A549 (cell line): Measurements from ENCODE around the gene ASXL2. TPM values are rescaled to one million over a fixed set of nuclear protein-coding genes. Genes with fewer than 3 reads are reported as not detected.

ENCODE experiments used
- ATAC-seq, 2 experiments: fragments of 200-7000 bp in 1 of 2; fragments of >200 bp in 1 of 2; cut with Nextera tagmentation in 1 of 2; cut with Tn5 transposase in 1 of 2; 3 replicates each; pipeline versions ENCODE4 v1.8.0 to v1.9.1; 2018 to 2020; ENCODE audit warnings: mild to moderate bottlenecking in 1 of 2, moderate library complexity in 1 of 2
- CTCF ChIA-PET: fragments of 300-600 bp; sonication (Branson Sonifier 250); formaldehyde crosslinking; extraction: SDS; loops from one replicate; lab custom pipeline; 2021; ENCODE audit warnings: antibody characterized with exemption, inconsistent platforms; lab: Yijun Ruan, JAX
- POLR2A ChIA-PET: fragments of 350-600 bp; formaldehyde crosslinking; extraction: SDS; loops from one replicate; lab custom pipeline; 2021; ENCODE audit warnings: antibody characterized with exemption, inconsistent platforms; lab: Yijun Ruan, JAX
- DNase-seq, 2 experiments: peaks; one replicate each; pipeline versions ENCODE4 v3.0.0 to v3.0.0-alpha.2; 2011 to 2016; ENCODE audit warnings: low read depth in 1 of 2, low spot score in 1 of 2
- FAIRE-seq: peaks from 2 replicates; lab custom pipeline; 2011; peaks lifted over from hg19 to GRCh38; lab: Jason Lieb, UNC
- H3K27ac ChIP-seq, 2 experiments: fragments of >200 bp; sonication (Bioruptor Twin); formaldehyde crosslinking; 3 replicates each; pipeline ENCODE4 v1.5.1; 2016 to 2017
- H3K4me1 ChIP-seq: fragments of >200 bp; sonication (Bioruptor Twin); formaldehyde crosslinking; 3 replicates; pipeline ENCODE4 v1.6.1; 2016
- H3K4me2 ChIP-seq: fragments of >200 bp; sonication (Bioruptor Twin); formaldehyde crosslinking; 3 replicates; pipeline ENCODE4 v1.6.1; 2016
- H3K4me3 ChIP-seq: fragments of >200 bp; sonication (Bioruptor Twin); formaldehyde crosslinking; 3 replicates; pipeline ENCODE4 v1.5.1; 2016
- H3K9me3 ChIP-seq: fragments of >200 bp; sonication (Bioruptor Twin); formaldehyde crosslinking; 3 replicates; pipeline ENCODE4 v1.6.1; 2016
- BHLHE40 ChIP-seq: IDR thresholded peaks from 2 replicates; pipeline ENCODE4 v1.6.1; 2012; ENCODE audit warnings: low read depth, low read length, inconsistent platforms
- CHD2 ChIP-seq: fragments of 150-350 bp; IDR thresholded peaks from 2 replicates; pipeline ENCODE4 v1.6.1; 2014; ENCODE audit warnings: low read length; ENCODE audit not compliant: partially characterized antibody
- E2F6 ChIP-seq: IDR thresholded peaks from 2 replicates; pipeline ENCODE4 v1.6.1; 2012; ENCODE audit warnings: low read depth, borderline replicate concordance
- EHF ChIP-seq: fragments of 250-450 bp; sonication (Bioruptor Pico); IDR thresholded peaks from 2 replicates; pipeline ENCODE4 v1.5.0; 2020; ENCODE audit warnings: mild to moderate bottlenecking
- EP300 ChIP-seq, 2 experiments: fragments of >200 bp; sonication (Bioruptor Twin); formaldehyde crosslinking; IDR thresholded peaks; 2 replicates in 1 of 2; 3 replicates in 1 of 2; pipeline ENCODE4 v1.6.1; 2016 to 2017
- ESRRA ChIP-seq: fragments of 150-350 bp; IDR thresholded peaks from 2 replicates; pipeline ENCODE4 v1.6.1; 2014; ENCODE audit warnings: mild to moderate bottlenecking, low read length, borderline replicate concordance
- FOSB ChIP-seq: fragments of 250-450 bp; sonication (Bioruptor Pico); IDR thresholded peaks from 2 replicates; pipeline ENCODE4 v1.5.0; 2020; ENCODE audit warnings: mild to moderate bottlenecking, moderate library complexity
- FOXS1 ChIP-seq: fragments of 250-450 bp; sonication (Bioruptor Pico); IDR thresholded peaks from 2 replicates; pipeline ENCODE4 v1.5.0; 2020; ENCODE audit warnings: mild to moderate bottlenecking, moderate library complexity
- HDAC2 ChIP-seq: fragments of 200-600 bp; sonication (generic); IDR thresholded peaks from 2 replicates; pipeline ENCODE4 v1.6.1; 2016
- HEYL ChIP-seq: fragments of 250-450 bp; sonication (Bioruptor Pico); IDR thresholded peaks from 2 replicates; pipeline ENCODE4 v1.8.0; 2021; ENCODE audit warnings: mild to moderate bottlenecking, moderate library complexity
- HOXA7 ChIP-seq: fragments of 250-450 bp; sonication (Bioruptor Pico); IDR thresholded peaks from 2 replicates; pipeline ENCODE4 v1.5.0; 2020; ENCODE audit warnings: mild to moderate bottlenecking, moderate library complexity
- HOXB5 ChIP-seq: fragments of 250-450 bp; sonication (Bioruptor Pico); IDR thresholded peaks from 2 replicates; pipeline ENCODE4 v1.5.0; 2020; ENCODE audit warnings: mild to moderate bottlenecking, moderate library complexity
- JUN ChIP-seq, 2 experiments: fragments of >200 bp; sonication (Bioruptor Twin); formaldehyde crosslinking; IDR thresholded peaks; 2 replicates in 1 of 2; 3 replicates in 1 of 2; pipeline ENCODE4 v1.6.1; 2016 to 2017
- MAFK ChIP-seq: fragments of 450-650 bp; IDR thresholded peaks from 2 replicates; pipeline ENCODE4 v1.6.1; 2014; ENCODE audit not compliant: partially characterized antibody
- MAX ChIP-seq: IDR thresholded peaks from 2 replicates; pipeline ENCODE4 v1.6.1; 2012
- MAZ ChIP-seq: fragments of 150-350 bp; IDR thresholded peaks from 2 replicates; pipeline ENCODE4 v1.6.1; 2014; ENCODE audit warnings: antibody characterized with exemption, low read depth, low read length, borderline replicate concordance
- MYC ChIP-seq: IDR thresholded peaks from 2 replicates; pipeline ENCODE4 v1.6.1; 2012; ENCODE audit warnings: mild to moderate bottlenecking, inconsistent platforms, low read length, improper control_type of control experiment, borderline replicate concordance
- NFE2L2 ChIP-seq: fragments of 150-350 bp; conservative IDR thresholded peaks from 2 replicates; pipeline ENCODE4 v1.6.1; 2014; ENCODE audit warnings: low read length
- NR3C1 ChIP-seq: fragments of >200 bp; sonication (Bioruptor Twin); formaldehyde crosslinking; IDR thresholded peaks from 3 replicates; pipeline ENCODE4 v1.6.1; 2017
- RAD21 ChIP-seq, 2 experiments: fragments of >200 bp in 1 of 2; sonication (Bioruptor Twin) in 1 of 2; formaldehyde crosslinking in 1 of 2; IDR thresholded peaks in 1 of 2; conservative IDR thresholded peaks in 1 of 2; 2 replicates in 1 of 2; 3 replicates in 1 of 2; pipeline ENCODE4 v1.6.1; 2012 to 2018; ENCODE audit warnings: inconsistent platforms in 1 of 2
- SREBF2 ChIP-seq: fragments of 450-650 bp; IDR thresholded peaks from 2 replicates; pipeline ENCODE4 v1.6.1; 2014; ENCODE audit warnings: mild to moderate bottlenecking, moderate library complexity
- WGBS: methylation state at CpG from one replicate; pipeline ENCODE4 v1.1.6; 2017; ENCODE audit errors: missing lambda C conversion rate; 5-methylcytosine and 5-hydroxymethylcytosine counted together
- polyA plus RNA-seq, 4 experiments: library from polyadenylated mRNA; depleted of rRNA in 3 of 4; stranded (reverse); fragments of >200 nt; fragmentation: RNase III in 1 of 4; extraction: RNeasy Plus Mini Kit Qiagen cat#74134 plus additional on column Dnase treatment in 1 of 4; gene quantifications; 2 replicates in 3 of 4; 3 replicates in 1 of 4; pipeline ENCODE4 v1.2.3, GENCODE V29; 2011 to 2017
- TF ChIP-seq, protein P1 (sequence below): fragments of >200 bp; sonication (Bioruptor Twin); formaldehyde crosslinking; IDR thresholded peaks from 2 replicates; pipeline ENCODE4 v1.6.1; 2016
- TF ChIP-seq, protein P2 (sequence below): IDR thresholded peaks from 2 replicates; pipeline ENCODE4 v1.6.1; 2012
- TF ChIP-seq, protein P3 (sequence below): fragments of 250-450 bp; sonication (Bioruptor Pico); IDR thresholded peaks from 2 replicates; pipeline ENCODE4 v1.5.0; 2020; ENCODE audit warnings: low read depth, mild to moderate bottlenecking, moderate library complexity

The ASXL2 gene
- polyA plus RNA-seq, 2 of the 4 experiments (the other 2 are of a cell fraction), result 10.3 to 26.4 TPM

GRCh38 chr2:25819597-25820039 is 58.7 kb downstream of the ASXL2 start:
- Histone ChIP-seq H3K4me2 (no peak overlapping the region), H3K4me1 (peaks cover 15% of the 10 kb centered on the region; the same call in 2 of the 3 replicates), H3K27ac (no peak overlapping the region), H3K9me3 (no peaks in the 10 kb centered on the region), H3K4me3 (no peak overlapping the region)
- POLR2A ChIA-PET, result no interaction called here
- FAIRE-seq (no peak), ATAC-seq (no peak), DNase-seq (no peak)
- CTCF ChIA-PET, result interaction anchor here (1.3 kb wide), 1 partner anchor 10 kb away, joined by 3 read pairs; no protein-coding TSS in a partner anchor
- TF ChIP-seq MAFK (peak; percentile 73), EP300 (IDR thresholded peaks at IDR 0.05) (no peak)

GRCh38 chr2:25817630-25818029 is 60.7 kb downstream of the ASXL2 start:
- DNase-seq (no peak), FAIRE-seq (no peak), ATAC-seq (no peak)
- no peak overlapping the region for H3K4me2 ChIP-seq
- no peak overlapping the region for H3K27ac ChIP-seq
- H3K9me3 ChIP-seq, result no peaks in the 10 kb centered on the region
- CTCF ChIA-PET, result interaction anchor here (0.6 to 1.4 kb wide), 2 partner anchors 17 to 734 kb away, joined by 3 to 4 read pairs; no protein-coding TSS in a partner anchor
- no peak overlapping the region for H3K4me3 ChIP-seq
- TF ChIP-seq HEYL (no peak), HDAC2 (no peak), ESRRA (no peak), MAZ (no peak), FOXS1 (CRISPR knock-in tag) (no peak), HOXB5 (CRISPR knock-in tag) (no peak), HOXA7 (no peak), E2F6 (no peak), MAX (no peak), FOSB (no peak), CHD2 (no peak), JUN (IDR thresholded peaks at IDR 0.05) (no peak), EHF (no peak), RAD21 (conservative IDR thresholded peaks at IDR 0.05 in 1 of 2, IDR thresholded peaks at IDR 0.05 in 1 of 2) (no peak)
- TF ChIP-seq, protein P1, sequence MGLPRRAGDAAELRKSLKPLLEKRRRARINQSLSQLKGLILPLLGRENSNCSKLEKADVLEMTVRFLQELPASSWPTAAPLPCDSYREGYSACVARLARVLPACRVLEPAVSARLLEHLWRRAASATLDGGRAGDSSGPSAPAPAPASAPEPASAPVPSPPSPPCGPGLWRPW, result no peak
- TF ChIP-seq, protein P2, sequence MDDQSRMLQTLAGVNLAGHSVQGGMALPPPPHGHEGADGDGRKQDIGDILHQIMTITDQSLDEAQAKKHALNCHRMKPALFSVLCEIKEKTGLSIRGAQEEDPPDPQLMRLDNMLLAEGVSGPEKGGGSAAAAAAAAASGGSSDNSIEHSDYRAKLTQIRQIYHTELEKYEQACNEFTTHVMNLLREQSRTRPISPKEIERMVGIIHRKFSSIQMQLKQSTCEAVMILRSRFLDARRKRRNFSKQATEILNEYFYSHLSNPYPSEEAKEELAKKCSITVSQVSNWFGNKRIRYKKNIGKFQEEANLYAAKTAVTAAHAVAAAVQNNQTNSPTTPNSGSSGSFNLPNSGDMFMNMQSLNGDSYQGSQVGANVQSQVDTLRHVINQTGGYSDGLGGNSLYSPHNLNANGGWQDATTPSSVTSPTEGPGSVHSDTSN, result no peak
- POLR2A ChIA-PET, result no interaction called here
- H3K4me1 ChIP-seq, result peaks cover 8% of the 10 kb centered on the region; the same call in 2 of the 3 replicates

DNA sequence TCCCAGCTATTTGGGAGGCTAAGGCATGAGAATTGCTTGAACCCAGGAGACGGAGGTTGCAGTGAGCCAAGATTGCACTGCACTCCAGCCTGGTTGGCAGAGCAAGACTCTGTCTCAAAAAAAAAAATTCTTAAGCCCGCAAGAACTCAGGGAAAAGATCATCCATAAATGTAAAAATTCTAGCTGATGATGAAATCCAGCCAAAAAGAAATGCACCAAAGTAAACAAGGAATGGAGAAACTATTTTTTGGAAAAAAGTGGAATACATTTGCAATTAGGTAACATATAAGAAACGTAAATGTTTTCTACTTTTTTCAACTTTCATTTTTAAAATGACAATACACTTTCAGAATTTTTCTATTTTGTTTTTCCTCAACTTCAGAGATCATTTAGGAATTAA is 61.3 kb downstream of the ASXL2 start:
- DNase-seq (no peak), ATAC-seq (no peak), FAIRE-seq (no peak)
- Histone ChIP-seq H3K27ac (no peak overlapping the region), H3K4me1 (peaks cover 8% of the 10 kb centered on the region; the same call in 2 of the 3 replicates), H3K9me3 (no peaks in the 10 kb centered on the region), H3K4me2 (no peak overlapping the region), H3K4me3 (no peak overlapping the region)
- POLR2A ChIA-PET, result no interaction called here
- WGBS, result 90% methylated on average over 3 of the region's 3 CpGs
- TF ChIP-seq NFE2L2, result no peak
- no peak for TF ChIP-seq SREBF2
- no peak for TF ChIP-seq EHF
- TF ChIP-seq BHLHE40, result no peak
- TF ChIP-seq, all 56 proteins: peak for 0
- CTCF ChIA-PET, result no interaction called here

- TF ChIP-seq, protein P1, result no peak
- no peak for TF ChIP-seq NR3C1
- TF ChIP-seq, protein P3, sequence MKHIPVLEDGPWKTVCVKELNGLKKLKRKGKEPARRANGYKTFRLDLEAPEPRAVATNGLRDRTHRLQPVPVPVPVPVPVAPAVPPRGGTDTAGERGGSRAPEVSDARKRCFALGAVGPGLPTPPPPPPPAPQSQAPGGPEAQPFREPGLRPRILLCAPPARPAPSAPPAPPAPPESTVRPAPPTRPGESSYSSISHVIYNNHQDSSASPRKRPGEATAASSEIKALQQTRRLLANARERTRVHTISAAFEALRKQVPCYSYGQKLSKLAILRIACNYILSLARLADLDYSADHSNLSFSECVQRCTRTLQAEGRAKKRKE (CRISPR knock-in tag), result no peak
- TF ChIP-seq MYC, result no peak
- TF ChIP-seq HDAC2, result no peak
- TF ChIP-seq E2F6, result no peak
- 92% methylated on average over 6 of the region's 6 CpGs for WGBS
- Histone ChIP-seq H3K27ac (no peak overlapping the region), H3K9me3 (no peaks in the 10 kb centered on the region), H3K4me2 (no peak overlapping the region), H3K4me3 (no peak overlapping the region), H3K4me1 (0 out of 3 replicates have a peak, but pooled peaks cover under 1% of the 10 kb centered on the region)
- DNase-seq (no peak), ATAC-seq (no peak), FAIRE-seq (no peak)
- ChIA-PET POLR2A (no interaction called here), CTCF (interaction anchor here (0.9 kb wide), 1 partner anchor 23 kb away, joined by 3 read pairs; no protein-coding TSS in a partner anchor)
These were observed 62.0 kb downstream of the ASXL2 start for GRCh38 chr2:25816249-25816648.
